ENCODE results near the gene RABEPK. TPM values are rescaled to one million over a fixed set of nuclear protein-coding genes. Genes with fewer than 3 reads are reported as not detected.

Gene RABEPK
- total RNA-seq, 1 experiment from 2014 or later, result 21.8 TPM

DNA sequence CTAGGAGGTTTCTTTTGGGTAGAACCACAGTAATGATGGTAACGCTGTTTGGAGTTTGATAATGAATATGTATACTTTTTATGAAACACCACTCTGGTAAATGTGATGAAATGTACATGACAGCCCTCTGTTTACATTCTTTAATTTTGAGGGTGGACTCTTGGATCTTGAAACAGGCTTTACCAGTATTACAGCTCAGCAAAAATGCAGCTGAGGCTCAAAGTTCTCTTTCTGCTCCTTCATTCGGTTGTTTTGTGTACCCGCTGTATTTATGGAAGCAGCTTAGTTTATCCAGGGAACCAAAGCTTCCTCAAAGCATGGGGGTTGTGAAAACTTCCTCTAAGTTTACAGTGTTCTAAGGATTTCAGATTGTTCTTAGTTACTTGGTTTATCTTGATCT lies 72.4 kb downstream of the RABEPK start:
- H3K18ac ChIP-seq (ENCODE audit: insufficient read length, low read depth, low read length), result no peak overlapping the region
- H2BK20ac ChIP-seq (ENCODE audit: low read depth, low read length, poor library complexity, severe bottlenecking), result no peak overlapping the region
- H4K91ac ChIP-seq (ENCODE audit: insufficient read length, low read depth, low read length), result no peak overlapping the region
- no peaks in the 10 kb centered on the region for H3K79me1 ChIP-seq (ENCODE audit: insufficient read depth, low read depth, low read length, poor library complexity, severe bottlenecking)
- no peak overlapping the region for H4K8ac ChIP-seq (replicated peaks; ENCODE audit: insufficient read length, low read depth, low read length)
- H3K14ac ChIP-seq (ENCODE audit: insufficient read depth, low read length), result no peak overlapping the region
- H2BK120ac ChIP-seq (ENCODE audit: low read depth, low read length, poor library complexity, severe bottlenecking), result no peak overlapping the region
- H3K9me3 Mint-ChIP-seq, result no peaks in the 10 kb centered on the region
- H3T11ph ChIP-seq (ENCODE audit: low read length), result no peak overlapping the region
- H3K23ac ChIP-seq (ENCODE audit: insufficient read length, low read depth, low read length), result no peak overlapping the region
- H3K27me3 Mint-ChIP-seq (ENCODE audit: low read depth), result no peaks in the 10 kb centered on the region
- H2BK12ac ChIP-seq (ENCODE audit: insufficient read length, low read depth, low read length), result no peak overlapping the region
- H3K9ac ChIP-seq (ENCODE audit: extremely low read depth, insufficient read length, low read length), result peak overlapping the region; percentile 23
- H3K27me3 ChIP-seq (ENCODE audit: insufficient read depth, low read length), result no peaks in the 10 kb centered on the region
- no peaks in the 10 kb centered on the region for H4K20me1 ChIP-seq (ENCODE audit: control insufficient read depth, insufficient read depth, insufficient read length)
- no peak overlapping the region for H4K5ac ChIP-seq (ENCODE audit: insufficient read length, low read depth, low read length)
- H3K4me1 ChIP-seq (ENCODE audit: insufficient read depth, low read length), result no peaks in the 10 kb centered on the region
- TF ChIP-seq, protein P1, sequence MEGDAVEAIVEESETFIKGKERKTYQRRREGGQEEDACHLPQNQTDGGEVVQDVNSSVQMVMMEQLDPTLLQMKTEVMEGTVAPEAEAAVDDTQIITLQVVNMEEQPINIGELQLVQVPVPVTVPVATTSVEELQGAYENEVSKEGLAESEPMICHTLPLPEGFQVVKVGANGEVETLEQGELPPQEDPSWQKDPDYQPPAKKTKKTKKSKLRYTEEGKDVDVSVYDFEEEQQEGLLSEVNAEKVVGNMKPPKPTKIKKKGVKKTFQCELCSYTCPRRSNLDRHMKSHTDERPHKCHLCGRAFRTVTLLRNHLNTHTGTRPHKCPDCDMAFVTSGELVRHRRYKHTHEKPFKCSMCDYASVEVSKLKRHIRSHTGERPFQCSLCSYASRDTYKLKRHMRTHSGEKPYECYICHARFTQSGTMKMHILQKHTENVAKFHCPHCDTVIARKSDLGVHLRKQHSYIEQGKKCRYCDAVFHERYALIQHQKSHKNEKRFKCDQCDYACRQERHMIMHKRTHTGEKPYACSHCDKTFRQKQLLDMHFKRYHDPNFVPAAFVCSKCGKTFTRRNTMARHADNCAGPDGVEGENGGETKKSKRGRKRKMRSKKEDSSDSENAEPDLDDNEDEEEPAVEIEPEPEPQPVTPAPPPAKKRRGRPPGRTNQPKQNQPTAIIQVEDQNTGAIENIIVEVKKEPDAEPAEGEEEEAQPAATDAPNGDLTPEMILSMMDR (conservative IDR thresholded peaks at IDR 0.05), result no peak
- H3K36me3 Mint-ChIP-seq (ENCODE audit: insufficient read depth in 1 of 3, low read depth in 3 of 3), result peaks cover 0 to 6% (median 4%) of the 10 kb centered on the region in 3 experiments; a peak in 1 of 7 replicates
- peaks cover 10% of the 10 kb centered on the region; the same call in 1 of the 2 replicates for H3K79me2 ChIP-seq (ENCODE audit: insufficient read depth, low read length)
- no peaks in the 10 kb centered on the region for H3K23me2 ChIP-seq (ENCODE audit: insufficient read length, low read depth, low read length, poor library complexity, severe bottlenecking)
- WGBS (ENCODE audit: extremely low coverage, insufficient read length, low lambda C conversion rate), result no CpG with 5 or more reads among the region's 3 CpGs
- no peak overlapping the region for H3K27ac ChIP-seq (ENCODE audit: insufficient read length, low read depth, low read length)
- no peak for DNase-seq
- no peak overlapping the region for H2BK15ac ChIP-seq (ENCODE audit: low read depth, low read length)
- no peaks in the 10 kb centered on the region for H3K9me3 ChIP-seq (ENCODE audit: control insufficient read depth, low read depth, low read length)
- H3K4me2 ChIP-seq (ENCODE audit: insufficient read depth, insufficient read length, low read length), result no peak overlapping the region
- peak overlapping the region in 1 of 3 experiments; percentile 86; a peak in 2 of 7 replicates for H3K27ac Mint-ChIP-seq
- H3K4me1 Mint-ChIP-seq, result peaks cover 26 to 31% of the 10 kb centered on the region in 2 experiments
- no peak overlapping the region for H2AK5ac ChIP-seq (ENCODE audit: insufficient read length, low read length)
- no peak overlapping the region for H3K4ac ChIP-seq (ENCODE audit: low read depth, low read length)
- H2AFZ ChIP-seq (ENCODE audit: low read length), result no peak overlapping the region
- no peak overlapping the region for H3K56ac ChIP-seq (ENCODE audit: insufficient read length, low read depth, low read length)
- no peak overlapping the region for H3K4me3 Mint-ChIP-seq
- H2BK5ac ChIP-seq (ENCODE audit: insufficient read length, low read length), result no peak overlapping the region

Measured in H9 (cell line).